ENCODE data around the gene STRADA. TPM values are rescaled to one million over a fixed set of nuclear protein-coding genes. Genes with fewer than 3 reads are reported as not detected.

Gene STRADA
- total and polyA plus RNA-seq, 2 of the 8 experiments (the other 6 are each of a cell fraction or from before 2014, with no cell fraction given): 35.6 to 43.3 TPM

- TF ChIP-seq BCL11A (IDR thresholded peaks at IDR 0.05; ENCODE audit: low read depth in 2 of 2, low read length in 2 of 2): no peak
- no peak for TF ChIP-seq EP300 (IDR thresholded peaks at IDR 0.05; ENCODE audit: borderline replicate concordance in 1 of 2, low read depth in 2 of 2, low read length in 2 of 2)
- no peak for TF ChIP-seq TCF12 (IDR thresholded peaks at IDR 0.05; ENCODE audit: low read depth, low read length)
- TF ChIP-seq TBP (IDR thresholded peaks at IDR 0.05; ENCODE audit: low read depth, low read length): no peak
- TF ChIP-seq MAFK (IDR thresholded peaks at IDR 0.05; ENCODE audit: low read depth, low read length): no peak
- no peak for TF ChIP-seq EZH2 (IDR thresholded peaks at IDR 0.05; ENCODE audit: low read depth, low read length, severe bottlenecking)
- TF ChIP-seq KDM5A (IDR thresholded peaks at IDR 0.05; ENCODE audit: low read length): no peak
- no peak for TF ChIP-seq CEBPB (IDR thresholded peaks at IDR 0.05; ENCODE audit: low read depth, low read length)
- TF ChIP-seq ATF3 (IDR thresholded peaks at IDR 0.05; ENCODE audit: insufficient read depth, low read depth, low read length): no peak
- TF ChIP-seq TAF7 (optimal IDR thresholded peaks at IDR 0.05; ENCODE audit: borderline replicate concordance, low read depth, low read length): no peak
- TF ChIP-seq, protein P1, sequence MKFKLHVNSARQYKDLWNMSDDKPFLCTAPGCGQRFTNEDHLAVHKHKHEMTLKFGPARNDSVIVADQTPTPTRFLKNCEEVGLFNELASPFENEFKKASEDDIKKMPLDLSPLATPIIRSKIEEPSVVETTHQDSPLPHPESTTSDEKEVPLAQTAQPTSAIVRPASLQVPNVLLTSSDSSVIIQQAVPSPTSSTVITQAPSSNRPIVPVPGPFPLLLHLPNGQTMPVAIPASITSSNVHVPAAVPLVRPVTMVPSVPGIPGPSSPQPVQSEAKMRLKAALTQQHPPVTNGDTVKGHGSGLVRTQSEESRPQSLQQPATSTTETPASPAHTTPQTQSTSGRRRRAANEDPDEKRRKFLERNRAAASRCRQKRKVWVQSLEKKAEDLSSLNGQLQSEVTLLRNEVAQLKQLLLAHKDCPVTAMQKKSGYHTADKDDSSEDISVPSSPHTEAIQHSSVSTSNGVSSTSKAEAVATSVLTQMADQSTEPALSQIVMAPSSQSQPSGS (IDR thresholded peaks at IDR 0.05; ENCODE audit: low read length): no peak
- Histone ChIP-seq H2BK20ac (ENCODE audit: low read length) (no peak overlapping the region), H2AK5ac (ENCODE audit: low read depth, low read length) (no peak overlapping the region), H4K91ac (replicated peaks; ENCODE audit: insufficient read length, low read length) (no peak overlapping the region), H3K4me1 (replicated peaks in 1 of 4; ENCODE audit: control insufficient read depth in 3 of 4, insufficient read depth in 4 of 4, low read length in 3 of 4) (no peaks in the 10 kb centered on the region), H4K5ac (ENCODE audit: insufficient read length, low read depth, low read length) (no peak overlapping the region), H3K79me2 (ENCODE audit: control insufficient read depth in 1 of 2, insufficient read depth in 2 of 2, low read length in 2 of 2) (no peaks in the 10 kb centered on the region), H3K14ac (ENCODE audit: insufficient read length) (no peak overlapping the region), H3K36me3 (ENCODE audit: control insufficient read depth in 2 of 4, insufficient read depth in 4 of 4, low read length in 3 of 4) (peaks cover 0 to 7% (median 2%) of the 10 kb centered on the region in 4 experiments; a peak in 2 of 8 replicates), H3K23ac (ENCODE audit: insufficient read length) (no peak overlapping the region), H3K4me2 (ENCODE audit: insufficient read depth in 1 of 2, low read depth in 2 of 2, low read length in 2 of 2) (no peak overlapping the region), H2BK12ac (ENCODE audit: low read depth, low read length) (no peak overlapping the region), H3K18ac (ENCODE audit: extremely low read depth, low read length) (no peak overlapping the region), H2BK120ac (replicated peaks; ENCODE audit: low read depth, low read length) (no peak overlapping the region), H3K27ac (ENCODE audit: low read depth, low read length) (no peak overlapping the region), H3K27me3 (replicated peaks in 1 of 4; ENCODE audit: control insufficient read depth in 3 of 4, extremely low read depth in 1 of 4, insufficient read depth in 3 of 4, low read length in 3 of 4) (no peaks in the 10 kb centered on the region), H3K9ac (replicated peaks in 1 of 4; ENCODE audit: extremely low read depth in 1 of 4, low read depth in 3 of 4, low read length in 3 of 4) (no peak overlapping the region), H4K8ac (ENCODE audit: extremely low read depth, insufficient read depth, low read length) (no peak overlapping the region), H3K9me3 (ENCODE audit: insufficient read depth in 2 of 2, low read depth in 1 of 2, low read length in 1 of 2) (no peaks in the 10 kb centered on the region), H2AFZ (ENCODE audit: low read length) (no peak overlapping the region), H4K20me1 (replicated peaks in 1 of 2; ENCODE audit: control insufficient read depth in 1 of 2, insufficient read depth in 2 of 2, low read length in 2 of 2) (peaks cover 0 to 2% of the 10 kb centered on the region in 2 experiments), H3K56ac (replicated peaks; ENCODE audit: insufficient read length, low read depth, low read length) (no peak overlapping the region), H3K4me3 (ENCODE audit: extremely low read depth in 1 of 4, insufficient read depth in 2 of 4, low read depth in 3 of 4, low read length in 4 of 4) (no peak overlapping the region), H3K4ac (replicated peaks; ENCODE audit: insufficient read length, low read depth, low read length) (no peak overlapping the region), H3K79me1 (ENCODE audit: low read depth, low read length) (no peaks in the 10 kb centered on the region), H2BK5ac (ENCODE audit: low read depth, low read length) (no peak overlapping the region), H2BK15ac (ENCODE audit: low read length) (no peak overlapping the region), H3K23me2 (ENCODE audit: low read depth, low read length) (no peaks in the 10 kb centered on the region)
- ChIA-PET CTCF (ENCODE audit: partially characterized antibody) (interaction anchor here (2.1 kb wide), 1 partner anchor 34 kb away, joined by 6 read pairs; no protein-coding TSS in a partner anchor), POLR2A (ENCODE audit: partially characterized antibody) (no interaction called here)
- no peak for DNase-seq (ENCODE audit: low read depth in 1 of 2, low spot score in 2 of 2)
- 95% methylated on average over 3 of the region's 3 CpGs; no CpG with 5 or more reads in 1 of the 2 experiments for WGBS, 2 experiments (ENCODE audit: extremely low coverage in 1 of 2, insufficient coverage in 1 of 2, insufficient read length in 1 of 2, insufficient replicate concordance in 2 of 2, low coverage in 1 of 2, low lambda C conversion rate in 2 of 2, missing lambda C conversion rate in 1 of 2)
- no peak for FAIRE-seq
Measured at GRCh38 chr17:63659850-63660249, 81.7 kb downstream of the STRADA start.

All from H1 (cell line).